H1 (cell line): ENCODE results near the gene TCF4. TPM values are rescaled to one million over a fixed set of nuclear protein-coding genes. Genes with fewer than 3 reads are reported as not detected.

Experiments used
- BACH1 ChIP-seq: IDR thresholded peaks from 2 replicates; pipeline ENCODE4 v1.6.1; 2012; ENCODE audit warnings: low read length, improper control_type of control experiment
- CBX8 ChIP-seq: fragments of 300-800, 300-1000 bp; sonication (generic); IDR thresholded peaks from 2 replicates; pipeline ENCODE4 v1.7.1; 2016; ENCODE audit warnings: low read depth, low read length, borderline replicate concordance
- CREB1 ChIP-seq: IDR thresholded peaks from 2 replicates; pipeline ENCODE4 v1.6.1; 2012; ENCODE audit warnings: inconsistent platforms
- FOSL1 ChIP-seq: IDR thresholded peaks from 2 replicates; pipeline ENCODE4 v1.6.1; 2011; ENCODE audit warnings: mild to moderate bottlenecking, low read depth, low read length, moderate library complexity; ENCODE audit not compliant: insufficient read depth
- TCF12 ChIP-seq: IDR thresholded peaks from 2 replicates; pipeline ENCODE4 v1.6.1; 2011; ENCODE audit warnings: low read depth, mild to moderate bottlenecking, low read length
- polyA plus RNA-seq, 7 experiments: library from polyadenylated mRNA; depleted of rRNA in 3 of 7; stranded (reverse) in 5 of 7; unstranded in 2 of 7; fragments of >200 nt in 5 of 7; fragments of 200-250 nt in 2 of 7; gene quantifications; 1 replicate in 5 of 7; 2 replicates in 1 of 7; 4 replicates in 1 of 7; pipeline versions ENCODE4 v1.2.1 to v1.2.3, GENCODE V29; 2011 to 2013; ENCODE audit warnings: missing spikeins in 2 of 7, mixed read lengths in 2 of 7
- total RNA-seq: library from RNA; stranded (reverse); fragmentation: NEBNext Ultra II Directional; extraction: Animal tissue kit (Norgen Biotek cat#: 25700); gene quantifications from 2 replicates; pipeline ENCODE4 v1.2.1, GENCODE V29; 2021

TCF4 gene
- total and polyA plus RNA-seq, 2 of the 8 experiments (the other 6 are each of a cell fraction or from before 2014, with no cell fraction given), result 59.3 to 118 TPM

DNA sequence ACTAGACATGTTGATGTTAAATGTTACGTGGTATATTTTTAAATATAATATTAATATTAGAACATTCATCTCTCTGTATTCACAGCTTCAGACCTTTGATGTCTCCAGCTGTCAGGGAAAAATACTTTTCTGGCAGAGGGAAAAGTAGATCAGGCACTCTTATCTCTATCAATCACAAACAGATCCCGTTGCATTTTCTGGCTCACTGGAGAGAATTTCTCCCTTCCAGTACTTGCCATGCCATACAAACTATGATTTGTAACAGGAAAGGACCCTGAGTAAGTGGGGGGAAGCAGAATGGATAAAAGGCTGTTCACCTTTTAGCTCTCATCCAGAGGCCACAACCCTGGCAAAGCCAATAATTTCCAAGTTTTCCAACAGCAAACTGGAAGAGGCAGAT is 158.0 kb downstream of the TCF4 start (continued):
- no peak for TF ChIP-seq FOSL1
- no peak for TF ChIP-seq CBX8
- TF ChIP-seq TCF12, result no peak
- TF ChIP-seq BACH1, result no peak
- no peak for TF ChIP-seq CREB1
